ENCODE results near the gene GPR37L1. TPM values are rescaled to one million over a fixed set of nuclear protein-coding genes. Genes with fewer than 3 reads are reported as not detected.

Gene GPR37L1
- total RNA-seq, 4 donors from 2014 or later: 0.09 TPM; not detected in 3

GRCh38 chr1:202170726-202171125, 48.0 kb downstream of the GPR37L1 start:
- TF ChIP-seq POLR2A (IDR thresholded peaks at IDR 0.05) (no peak), CTCF (IDR thresholded peaks at IDR 0.05) (no peak)
- Histone ChIP-seq H3K4me1 (peaks cover 0 to 13% (median 0%) of the 10 kb centered on the region in 3 donors), H3K9me3 (no peaks in the 10 kb centered on the region), H3K27ac (no peak overlapping the region), H3K4me3 (no peak overlapping the region), H3K27me3 (peaks cover 0 to 6% (median 0%) of the 10 kb centered on the region in 4 donors), H3K36me3 (no peaks in the 10 kb centered on the region)
- 69 to 86% methylated on average over 3 to 6 of the region's 6 CpGs for WGBS, 2 donors
- no peak for DNase-seq
- intact Hi-C loops (cut with DNase I): no loop called here

GRCh38 chr1:202171292-202172014, 48.7 kb downstream of the GPR37L1 start:
- H3K27ac ChIP-seq: no peak overlapping the region
- WGBS, 2 donors: 95% methylated on average over 8 of the region's 11 CpGs; no CpG with 5 or more reads in 1 of the 2 donors
- DNase-seq: no peak
- peaks cover 0 to 13% (median 0%) of the 10 kb centered on the region in 3 donors for H3K4me1 ChIP-seq
- intact Hi-C loops (cut with DNase I): no loop called here
- no peak overlapping the region for H3K4me3 ChIP-seq
- TF ChIP-seq CTCF (IDR thresholded peaks at IDR 0.05): no peak
- no peak for TF ChIP-seq POLR2A (IDR thresholded peaks at IDR 0.05)
- H3K27me3 ChIP-seq: peaks cover 0 to 6% (median 0%) of the 10 kb centered on the region in 4 donors
- H3K9me3 ChIP-seq: no peaks in the 10 kb centered on the region
- H3K36me3 ChIP-seq: no peaks in the 10 kb centered on the region

- Histone ChIP-seq H3K27me3 (peaks cover 0 to 6% (median 0%) of the 10 kb centered on the region in 4 donors), H3K4me1 (peaks cover 0 to 13% (median 0%) of the 10 kb centered on the region in 3 donors), H3K36me3 (no peaks in the 10 kb centered on the region), H3K4me3 (no peak overlapping the region), H3K27ac (no peak overlapping the region), H3K9me3 (no peaks in the 10 kb centered on the region)
- intact Hi-C loops (cut with DNase I): no loop called here
- WGBS, 2 donors: no CpG with 5 or more reads among the region's 5 CpGs
- no peak for TF ChIP-seq POLR2A (IDR thresholded peaks at IDR 0.05)
- no peak for TF ChIP-seq CTCF (IDR thresholded peaks at IDR 0.05)
- DNase-seq: no peak
These were observed 49.3 kb downstream of the GPR37L1 start for GRCh38 chr1:202172015-202172355.

- 83% methylated on average over 7 of the region's 7 CpGs for WGBS, 2 donors
- DNase-seq: no peak
- H3K4me3 ChIP-seq: no peak overlapping the region
- no peak for TF ChIP-seq POLR2A (IDR thresholded peaks at IDR 0.05)
- TF ChIP-seq CTCF (IDR thresholded peaks at IDR 0.05): no peak
- H3K36me3 ChIP-seq: no peaks in the 10 kb centered on the region
- no peak overlapping the region for H3K27ac ChIP-seq
- no peaks in the 10 kb centered on the region for H3K9me3 ChIP-seq
- intact Hi-C loops (cut with DNase I): no loop called here
- peaks cover 0 to 8% (median 0%) of the 10 kb centered on the region in 4 donors for H3K27me3 ChIP-seq
- no peaks in the 10 kb centered on the region for H3K4me1 ChIP-seq
These were observed 51.3 kb downstream of the GPR37L1 start for GRCh38 chr1:202173993-202174392.

- Histone ChIP-seq H3K4me3 (no peak overlapping the region), H3K9me3 (no peaks in the 10 kb centered on the region), H3K27ac (no peak overlapping the region), H3K4me1 (no peaks in the 10 kb centered on the region), H3K36me3 (no peaks in the 10 kb centered on the region), H3K27me3 (peaks cover 0 to 37% (median 0%) of the 10 kb centered on the region in 4 donors)
- intact Hi-C loops (cut with DNase I): no loop called here
- no peak for TF ChIP-seq POLR2A (IDR thresholded peaks at IDR 0.05)
- TF ChIP-seq CTCF (IDR thresholded peaks at IDR 0.05): no peak
- DNase-seq: no peak
- WGBS, 2 donors: 82 to 83% methylated on average over 6 to 9 of the region's 29 CpGs
These were observed 54.5 kb downstream of the GPR37L1 start for GRCh38 chr1:202176949-202177927.

Data from esophagus squamous epithelium (tissue), 5 donors.